SK-N-SH treated with all-trans-retinoic acid at 6 μM for 48 hours (cell line): Measurements from ENCODE around the gene HIVEP3.
A peak's percentile ranks its signal among the peaks of the same experiment; 100 is the strongest.

Source experiments
- ATAC-seq: fragments of 200-7000 bp; cut with Tn5 transposase; 3 replicates; pipeline ENCODE4 v1.9.1; 2020; ENCODE audit warnings: mild to moderate bottlenecking, moderate library complexity
- ARNTL ChIP-seq: fragments of 450-650 bp; formaldehyde crosslinking; IDR thresholded peaks from 2 replicates; pipeline ENCODE4 v1.5.0; 2020; ENCODE audit warnings: low read depth, mild to moderate bottlenecking, moderate library complexity, borderline replicate concordance
- BACH2 ChIP-seq: fragments of 250-450 bp; sonication (Bioruptor Pico); IDR thresholded peaks from 2 replicates; pipeline ENCODE4 v1.9.0; 2021; ENCODE audit warnings: mild to moderate bottlenecking, borderline replicate concordance
- CSDC2 ChIP-seq: fragments of 250-450 bp; sonication (Bioruptor Pico); IDR thresholded peaks from 2 replicates; pipeline ENCODE4 v1.5.0; 2020; ENCODE audit warnings: mild to moderate bottlenecking, moderate library complexity
- ESRRG ChIP-seq: fragments of 250-450 bp; sonication (Bioruptor Pico); IDR thresholded peaks from 2 replicates; pipeline ENCODE4 v1.6.1; 2021; ENCODE audit warnings: mild to moderate bottlenecking
- GLIS3 ChIP-seq: fragments of 250-450 bp; sonication (Bioruptor Pico); IDR thresholded peaks from 2 replicates; pipeline ENCODE4 v1.5.0; 2020; ENCODE audit warnings: mild to moderate bottlenecking, moderate library complexity
- OSR1 ChIP-seq: fragments of 250-450 bp; sonication (Bioruptor Pico); IDR thresholded peaks from 2 replicates; pipeline ENCODE4 v1.8.0; 2022; ENCODE audit warnings: moderate library complexity, mild to moderate bottlenecking, inconsistent platforms
- RARB ChIP-seq: fragments of 250-450 bp; sonication (Bioruptor Pico); IDR thresholded peaks from 2 replicates; pipeline ENCODE4 v1.8.0; 2021; ENCODE audit warnings: mild to moderate bottlenecking, moderate library complexity
- SNAI2 ChIP-seq: fragments of 250-450 bp; sonication (Bioruptor Pico); IDR thresholded peaks from 2 replicates; pipeline ENCODE4 v1.5.0; 2020; ENCODE audit warnings: mild to moderate bottlenecking, moderate library complexity
- TCF4 ChIP-seq: fragments of 250-450 bp; sonication (Bioruptor Pico); IDR thresholded peaks from 2 replicates; pipeline ENCODE4 v1.8.0; 2021; ENCODE audit warnings: mild to moderate bottlenecking, moderate library complexity, borderline replicate concordance
- TOX ChIP-seq: fragments of 250-450 bp; sonication (Bioruptor Pico); IDR thresholded peaks from 2 replicates; pipeline ENCODE4 v1.8.0; 2021; ENCODE audit warnings: mild to moderate bottlenecking, moderate library complexity, borderline replicate concordance
- ZC3H10 ChIP-seq: fragments of 250-450 bp; sonication (Bioruptor Pico); IDR thresholded peaks from 2 replicates; pipeline ENCODE4 v1.5.1; 2021; ENCODE audit warnings: mild to moderate bottlenecking, moderate library complexity
- ZFP3 ChIP-seq: fragments of 250-450 bp; sonication (Bioruptor Pico); IDR thresholded peaks from 2 replicates; pipeline ENCODE4 v1.5.0; 2020; ENCODE audit warnings: mild to moderate bottlenecking, moderate library complexity
- ZFP30 ChIP-seq: fragments of 450-650 bp; formaldehyde crosslinking; IDR thresholded peaks from 2 replicates; pipeline ENCODE4 v1.5.0; 2022; ENCODE audit warnings: mild to moderate bottlenecking, moderate library complexity
- ZNF8 ChIP-seq: fragments of 450-650 bp; formaldehyde crosslinking; IDR thresholded peaks from 2 replicates; pipeline ENCODE4 v1.5.0; 2020; ENCODE audit warnings: mild to moderate bottlenecking, moderate library complexity
- TF ChIP-seq, protein P1 (sequence below): fragments of 250-450 bp; sonication (Bioruptor Pico); IDR thresholded peaks from 2 replicates; pipeline ENCODE4 v1.5.1; 2020; ENCODE audit warnings: low read depth, mild to moderate bottlenecking, moderate library complexity
- TF ChIP-seq, protein P2 (sequence below): fragments of 250-450 bp; sonication (Bioruptor Pico); IDR thresholded peaks from 2 replicates; pipeline ENCODE4 v1.5.0; 2020; ENCODE audit warnings: mild to moderate bottlenecking, moderate library complexity
- TF ChIP-seq, protein P3 (sequence below): fragments of 250-450 bp; sonication (Bioruptor Pico); IDR thresholded peaks from 2 replicates; pipeline ENCODE4 v1.8.0; 2020; ENCODE audit warnings: mild to moderate bottlenecking, moderate library complexity, borderline replicate concordance
- TF ChIP-seq, protein P4 (sequence below): fragments of 250-450 bp; sonication (Bioruptor Pico); IDR thresholded peaks from 2 replicates; pipeline ENCODE4 v1.8.0; 2021; ENCODE audit warnings: low read depth, mild to moderate bottlenecking, moderate library complexity, borderline replicate concordance

HIVEP3 gene

DNA sequence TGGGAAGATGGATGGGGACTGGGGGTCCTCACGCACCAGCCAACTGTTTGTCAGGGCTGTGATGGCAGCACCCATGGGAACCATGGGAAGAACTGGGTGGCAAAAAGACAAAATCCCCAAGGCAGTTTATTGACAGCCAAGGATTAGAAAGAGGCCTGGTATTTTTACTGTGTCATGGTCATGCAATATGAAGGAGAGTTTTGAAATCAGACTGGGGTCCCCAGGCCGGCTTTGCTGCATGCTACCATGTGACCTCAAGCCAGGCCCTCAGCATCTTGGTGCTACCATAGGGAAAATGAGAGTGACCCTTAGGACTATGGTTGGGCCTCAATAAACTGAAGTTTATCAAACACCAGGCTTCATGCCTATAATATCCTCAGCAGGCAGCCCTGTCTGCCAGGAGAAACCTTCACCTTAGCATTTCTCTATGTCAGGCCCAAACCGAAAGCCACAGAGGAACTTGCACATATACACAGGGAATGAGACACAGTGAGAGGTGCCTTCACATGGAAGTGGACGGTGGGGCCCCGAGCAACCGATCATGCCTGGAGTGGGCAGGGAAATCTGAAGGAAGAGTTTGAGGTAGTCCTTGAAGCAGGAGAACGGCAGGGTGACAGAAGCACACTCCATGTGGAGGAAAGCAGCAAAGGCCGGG, 203.2 kb downstream of the HIVEP3 start:
- TF ChIP-seq ZC3H10 (CRISPR knock-in tag) (no peak), ESRRG (no peak), BACH2 (CRISPR knock-in tag) (no peak), SNAI2 (no peak), ZFP30 (no peak), RARB (CRISPR knock-in tag) (no peak), ZNF8 (CRISPR knock-in tag) (no peak), TCF4 (CRISPR knock-in tag) (no peak), ARNTL (no peak)
- TF ChIP-seq, protein P1, sequence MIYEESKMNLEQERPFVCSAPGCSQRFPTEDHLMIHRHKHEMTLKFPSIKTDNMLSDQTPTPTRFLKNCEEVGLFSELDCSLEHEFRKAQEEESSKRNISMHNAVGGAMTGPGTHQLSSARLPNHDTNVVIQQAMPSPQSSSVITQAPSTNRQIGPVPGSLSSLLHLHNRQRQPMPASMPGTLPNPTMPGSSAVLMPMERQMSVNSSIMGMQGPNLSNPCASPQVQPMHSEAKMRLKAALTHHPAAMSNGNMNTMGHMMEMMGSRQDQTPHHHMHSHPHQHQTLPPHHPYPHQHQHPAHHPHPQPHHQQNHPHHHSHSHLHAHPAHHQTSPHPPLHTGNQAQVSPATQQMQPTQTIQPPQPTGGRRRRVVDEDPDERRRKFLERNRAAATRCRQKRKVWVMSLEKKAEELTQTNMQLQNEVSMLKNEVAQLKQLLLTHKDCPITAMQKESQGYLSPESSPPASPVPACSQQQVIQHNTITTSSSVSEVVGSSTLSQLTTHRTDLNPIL (CRISPR knock-in tag): no peak
- no peak for ATAC-seq

GRCh38 chr1:41714638-41715389, 203.9 kb downstream of the HIVEP3 start:
- ATAC-seq: peak; percentile 12; the same call in 2 of the 3 replicates
- TF ChIP-seq ZC3H10 (CRISPR knock-in tag): no peak
- TF ChIP-seq, protein P2, sequence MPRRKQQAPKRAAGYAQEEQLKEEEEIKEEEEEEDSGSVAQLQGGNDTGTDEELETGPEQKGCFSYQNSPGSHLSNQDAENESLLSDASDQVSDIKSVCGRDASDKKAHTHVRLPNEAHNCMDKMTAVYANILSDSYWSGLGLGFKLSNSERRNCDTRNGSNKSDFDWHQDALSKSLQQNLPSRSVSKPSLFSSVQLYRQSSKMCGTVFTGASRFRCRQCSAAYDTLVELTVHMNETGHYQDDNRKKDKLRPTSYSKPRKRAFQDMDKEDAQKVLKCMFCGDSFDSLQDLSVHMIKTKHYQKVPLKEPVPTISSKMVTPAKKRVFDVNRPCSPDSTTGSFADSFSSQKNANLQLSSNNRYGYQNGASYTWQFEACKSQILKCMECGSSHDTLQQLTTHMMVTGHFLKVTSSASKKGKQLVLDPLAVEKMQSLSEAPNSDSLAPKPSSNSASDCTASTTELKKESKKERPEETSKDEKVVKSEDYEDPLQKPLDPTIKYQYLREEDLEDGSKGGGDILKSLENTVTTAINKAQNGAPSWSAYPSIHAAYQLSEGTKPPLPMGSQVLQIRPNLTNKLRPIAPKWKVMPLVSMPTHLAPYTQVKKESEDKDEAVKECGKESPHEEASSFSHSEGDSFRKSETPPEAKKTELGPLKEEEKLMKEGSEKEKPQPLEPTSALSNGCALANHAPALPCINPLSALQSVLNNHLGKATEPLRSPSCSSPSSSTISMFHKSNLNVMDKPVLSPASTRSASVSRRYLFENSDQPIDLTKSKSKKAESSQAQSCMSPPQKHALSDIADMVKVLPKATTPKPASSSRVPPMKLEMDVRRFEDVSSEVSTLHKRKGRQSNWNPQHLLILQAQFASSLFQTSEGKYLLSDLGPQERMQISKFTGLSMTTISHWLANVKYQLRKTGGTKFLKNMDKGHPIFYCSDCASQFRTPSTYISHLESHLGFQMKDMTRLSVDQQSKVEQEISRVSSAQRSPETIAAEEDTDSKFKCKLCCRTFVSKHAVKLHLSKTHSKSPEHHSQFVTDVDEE: peak; percentile 83
- peak; percentile 58; the same call in 1 of the 2 replicates for TF ChIP-seq TCF4 (CRISPR knock-in tag)

- TF ChIP-seq, protein P3, sequence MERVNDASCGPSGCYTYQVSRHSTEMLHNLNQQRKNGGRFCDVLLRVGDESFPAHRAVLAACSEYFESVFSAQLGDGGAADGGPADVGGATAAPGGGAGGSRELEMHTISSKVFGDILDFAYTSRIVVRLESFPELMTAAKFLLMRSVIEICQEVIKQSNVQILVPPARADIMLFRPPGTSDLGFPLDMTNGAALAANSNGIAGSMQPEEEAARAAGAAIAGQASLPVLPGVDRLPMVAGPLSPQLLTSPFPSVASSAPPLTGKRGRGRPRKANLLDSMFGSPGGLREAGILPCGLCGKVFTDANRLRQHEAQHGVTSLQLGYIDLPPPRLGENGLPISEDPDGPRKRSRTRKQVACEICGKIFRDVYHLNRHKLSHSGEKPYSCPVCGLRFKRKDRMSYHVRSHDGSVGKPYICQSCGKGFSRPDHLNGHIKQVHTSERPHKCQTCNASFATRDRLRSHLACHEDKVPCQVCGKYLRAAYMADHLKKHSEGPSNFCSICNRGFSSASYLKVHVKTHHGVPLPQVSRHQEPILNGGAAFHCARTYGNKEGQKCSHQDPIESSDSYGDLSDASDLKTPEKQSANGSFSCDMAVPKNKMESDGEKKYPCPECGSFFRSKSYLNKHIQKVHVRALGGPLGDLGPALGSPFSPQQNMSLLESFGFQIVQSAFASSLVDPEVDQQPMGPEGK (CRISPR knock-in tag): no peak
- TF ChIP-seq OSR1 (CRISPR knock-in tag): no peak
- TF ChIP-seq ZFP30: no peak
- no peak for TF ChIP-seq GLIS3
- no peak for TF ChIP-seq RARB (CRISPR knock-in tag)
- TF ChIP-seq ZFP3 (CRISPR knock-in tag): no peak
- no peak for TF ChIP-seq ESRRG
- no peak for TF ChIP-seq BACH2 (CRISPR knock-in tag)
- TF ChIP-seq, protein P1 (CRISPR knock-in tag): no peak
- TF ChIP-seq, all 23 proteins: peak for 0
- ATAC-seq: peak; percentile 88
Observed at GRCh38 chr1:41713557-41714327, 205.0 kb downstream of the HIVEP3 start.

DNA sequence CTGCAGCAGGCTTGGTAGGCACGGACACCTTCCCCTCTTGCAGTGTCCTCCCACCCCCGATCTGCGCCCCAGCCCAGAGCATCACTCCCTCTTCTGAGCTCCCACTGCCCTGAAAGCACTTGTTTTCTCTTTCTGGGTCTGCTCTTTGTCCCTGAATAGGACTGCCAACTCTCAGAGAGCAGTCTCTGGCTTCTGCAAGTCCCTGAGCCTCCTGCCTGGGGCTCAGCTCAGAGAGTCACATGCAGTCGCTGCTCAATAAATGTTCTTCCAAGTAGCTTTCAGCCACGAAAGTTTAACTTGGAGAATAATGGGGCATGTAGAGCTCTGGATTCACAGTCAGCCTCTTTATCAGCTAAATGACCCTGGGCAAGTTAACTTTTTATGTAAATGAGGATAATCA, 205.6 kb downstream of the HIVEP3 start:
- peak; percentile 7; the same call in 2 of the 3 replicates for ATAC-seq
- TF ChIP-seq ZFP3 (CRISPR knock-in tag): no peak
- no peak for TF ChIP-seq ARNTL
- TF ChIP-seq TCF4 (CRISPR knock-in tag): no peak
- TF ChIP-seq, protein P4, sequence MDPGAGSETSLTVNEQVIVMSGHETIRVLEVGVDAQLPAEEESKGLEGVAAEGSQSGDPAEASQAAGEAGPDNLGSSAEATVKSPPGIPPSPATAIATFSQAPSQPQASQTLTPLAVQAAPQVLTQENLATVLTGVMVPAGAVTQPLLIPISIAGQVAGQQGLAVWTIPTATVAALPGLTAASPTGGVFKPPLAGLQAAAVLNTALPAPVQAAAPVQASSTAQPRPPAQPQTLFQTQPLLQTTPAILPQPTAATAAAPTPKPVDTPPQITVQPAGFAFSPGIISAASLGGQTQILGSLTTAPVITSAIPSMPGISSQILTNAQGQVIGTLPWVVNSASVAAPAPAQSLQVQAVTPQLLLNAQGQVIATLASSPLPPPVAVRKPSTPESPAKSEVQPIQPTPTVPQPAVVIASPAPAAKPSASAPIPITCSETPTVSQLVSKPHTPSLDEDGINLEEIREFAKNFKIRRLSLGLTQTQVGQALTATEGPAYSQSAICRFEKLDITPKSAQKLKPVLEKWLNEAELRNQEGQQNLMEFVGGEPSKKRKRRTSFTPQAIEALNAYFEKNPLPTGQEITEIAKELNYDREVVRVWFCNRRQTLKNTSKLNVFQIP: no peak
- no peak for TF ChIP-seq CSDC2 (CRISPR knock-in tag)
- TF ChIP-seq, protein P2: no peak
- TF ChIP-seq, protein P3 (CRISPR knock-in tag): no peak
- TF ChIP-seq BACH2 (CRISPR knock-in tag): no peak
- no peak for TF ChIP-seq ZNF8 (CRISPR knock-in tag)
- TF ChIP-seq TOX (CRISPR knock-in tag): no peak
